Endothelial cell of umbilical vein (primary cell): ENCODE data around the gene DIDO1. TPM values are rescaled to one million over a fixed set of nuclear protein-coding genes. Genes with fewer than 3 reads are reported as not detected.

Source experiments
- BruUV-seq: library from RNA; stranded (reverse); fragments of 400-500 nt; replicated peaks from 2 replicates; lab custom pipeline; 2021; lab: Mats Ljungman, UMichigan
- CTCF ChIA-PET: fragments of 300-600, 350-600 bp; sonication (Branson Sonifier 250); formaldehyde crosslinking; loops from one replicate; lab custom pipeline; 2021; ENCODE audit warnings: antibody characterized with exemption, inconsistent platforms; lab: Charles Lee
- POLR2A ChIA-PET: fragments of 300-600, 350-600 bp; sonication (Branson Sonifier 250); formaldehyde crosslinking; loops from one replicate; lab custom pipeline; 2021; ENCODE audit warnings: antibody characterized with exemption, inconsistent platforms; lab: Charles Lee
- DNase-seq: peaks from one replicate; pipeline ENCODE4 v3.0.0-alpha.2; 2011; ENCODE audit warnings: low read depth, low spot score
- FAIRE-seq: peaks from 2 replicates; lab custom pipeline; 2011; peaks lifted over from hg19 to GRCh38; lab: Jason Lieb, UNC
- H2AFZ ChIP-seq: 2 replicates; pipeline ENCODE4 v1.6.0; 2012; ENCODE audit warnings: low read depth, low read length, control low read depth, inconsistent platforms
- H3K27ac ChIP-seq: 2 replicates; pipeline ENCODE4 v1.5.1; 2011; ENCODE audit warnings: low read depth, mild to moderate bottlenecking, control low read depth, low read length, moderate library complexity; ENCODE audit not compliant: insufficient read depth
- H3K27me3 ChIP-seq, 2 experiments: 2 replicates each; pipeline versions ENCODE4 v1.6.0 to v1.6.1; 2011; ENCODE audit warnings: low read length in 2 of 2, mixed read lengths in 1 of 2; ENCODE audit not compliant: control insufficient read depth in 2 of 2, insufficient read depth in 2 of 2
- H3K36me3 ChIP-seq, 2 experiments: 2 replicates in 1 of 2; 3 replicates in 1 of 2; pipeline ENCODE4 v1.5.1; 2011; ENCODE audit warnings: low read length in 2 of 2, mild to moderate bottlenecking in 1 of 2, moderate library complexity in 1 of 2; ENCODE audit not compliant: control insufficient read depth in 2 of 2, insufficient read depth in 2 of 2; ENCODE audit errors: extremely low read depth in 1 of 2
- H3K4me1 ChIP-seq: 3 replicates; pipeline ENCODE4 v1.5.1; 2011; ENCODE audit warnings: mild to moderate bottlenecking, low read length; ENCODE audit not compliant: control insufficient read depth, insufficient read depth; ENCODE audit errors: extremely low read depth
- H3K4me2 ChIP-seq: 2 replicates; pipeline ENCODE4 v1.6.1; 2011; ENCODE audit warnings: low read length, control low read depth, mixed read lengths; ENCODE audit not compliant: insufficient read depth
- H3K4me3 ChIP-seq, 3 experiments: fragments of 200-600 bp in 1 of 3; sonication (generic), shearing (Covaris generic) in 1 of 3; replicated peaks in 1 of 3; 2 replicates each; pipeline ENCODE4 v1.5.1; 2011 to 2016; ENCODE audit warnings: control low read depth in 3 of 3, low read length in 3 of 3, mild to moderate bottlenecking in 2 of 3, inconsistent platforms in 1 of 3, low read depth in 1 of 3, moderate library complexity in 1 of 3; ENCODE audit not compliant: insufficient read depth in 1 of 3
- H3K79me2 ChIP-seq: 2 replicates; pipeline ENCODE4 v1.6.0; 2012; ENCODE audit warnings: low read length, inconsistent platforms; ENCODE audit not compliant: control insufficient read depth, insufficient read depth
- H3K9ac ChIP-seq: replicated peaks from 2 replicates; pipeline ENCODE3; 2011; ENCODE audit warnings: low read length, control low read depth; ENCODE audit not compliant: insufficient read depth; ENCODE audit errors: extremely low read depth
- H3K9me1 ChIP-seq: replicated peaks from 3 replicates; pipeline ENCODE4 v1.6.0; 2011; ENCODE audit warnings: mild to moderate bottlenecking, low read length; ENCODE audit not compliant: control insufficient read depth, insufficient read depth; ENCODE audit errors: extremely low read depth
- H3K9me3 ChIP-seq: replicated peaks from 2 replicates; pipeline ENCODE4 v1.5.1; 2012; ENCODE audit warnings: low read length, inconsistent platforms; ENCODE audit not compliant: control insufficient read depth, insufficient read depth
- H4K20me1 ChIP-seq: replicated peaks from 2 replicates; pipeline ENCODE3; 2011; ENCODE audit warnings: mild to moderate bottlenecking, low read length; ENCODE audit not compliant: control insufficient read depth, insufficient read depth; ENCODE audit errors: extremely low read depth
- EZH2 ChIP-seq: IDR thresholded peaks from 2 replicates; pipeline ENCODE4 v1.6.1; 2012; ENCODE audit warnings: borderline replicate concordance, low read depth, mild to moderate bottlenecking, moderate library complexity, low read length, inconsistent platforms; ENCODE audit not compliant: severe bottlenecking
- FOS ChIP-seq: IDR thresholded peaks from 2 replicates; pipeline ENCODE4 v1.6.1; 2011; ENCODE audit warnings: mild to moderate bottlenecking, low read length, moderate library complexity, borderline replicate concordance; ENCODE audit not compliant: insufficient read depth
- GATA2 ChIP-seq: IDR thresholded peaks from 2 replicates; pipeline ENCODE4 v1.7.0; 2011; ENCODE audit warnings: low read depth, mild to moderate bottlenecking, moderate library complexity, mixed read lengths, low read length; ENCODE audit not compliant: insufficient read length, insufficient read depth
- JUN ChIP-seq: IDR thresholded peaks from 2 replicates; pipeline ENCODE4 v1.6.1; 2011; ENCODE audit warnings: borderline replicate concordance, low read depth; ENCODE audit not compliant: insufficient read length, insufficient read depth
- MYC ChIP-seq: IDR thresholded peaks from one replicate; pipeline ENCODE4 v1.6.1; 2011; ENCODE audit warnings: mild to moderate bottlenecking, low read depth, low read length
- POLR2A ChIP-seq: IDR thresholded peaks from 2 replicates; pipeline ENCODE4 v1.6.1; 2012; ENCODE audit warnings: low read depth, mild to moderate bottlenecking, control low read depth, low read length
- POLR2AphosphoS5 ChIP-seq: IDR thresholded peaks from 2 replicates; pipeline ENCODE4 v1.6.1; 2012; ENCODE audit warnings: low read depth, mild to moderate bottlenecking, control low read depth, low read length, moderate library complexity; ENCODE audit not compliant: insufficient read depth
- dilution Hi-C: fragments of 300-500 bp; cut with MboI; formaldehyde crosslinking; loops from one replicate; pipeline ENCODE4 v1.15.0; 2019; ENCODE audit warnings: low sequenced_read_pairs; ENCODE audit not compliant: extremely low pct_ligation_motif_present
- intact Hi-C: fragments of 100-400 bp; cut with micrococcal nuclease; formaldehyde crosslinking; loops from one replicate; pipeline ENCODE4 v1.10.0; 2022
- polyA plus RNA-seq, 4 experiments: library from polyadenylated mRNA; depleted of rRNA in 3 of 4; stranded (reverse) in 3 of 4; unstranded in 1 of 4; fragments of >200 nt; gene quantifications; 2 replicates each; pipeline versions ENCODE4 v1.2.1 to v1.2.3, GENCODE V29; 2011 to 2012; ENCODE audit warnings: missing spikeins in 1 of 4
- total RNA-seq: library from RNA; stranded (reverse); gene quantifications from 2 replicates; pipeline ENCODE4 v1.2.3, GENCODE V29; 2021
- TF ChIP-seq, protein P1 (sequence below), 2 donors: IDR thresholded peaks; 1 replicate in 1 of 2; 2 replicates in 1 of 2; pipeline ENCODE4 v1.5.1; 2011; ENCODE audit warnings: low read length in 2 of 2, mild to moderate bottlenecking in 2 of 2, moderate library complexity in 2 of 2, control low read depth in 1 of 2, inconsistent platforms in 1 of 2, low read depth in 1 of 2; ENCODE audit not compliant: insufficient read depth in 1 of 2; ENCODE audit errors: extremely low read depth in 1 of 2
- TF ChIP-seq, protein P2 (sequence below): IDR thresholded peaks from 2 replicates; pipeline ENCODE4 v1.6.1; 2011; ENCODE audit not compliant: insufficient read depth, insufficient read length

DIDO1 gene
- total and polyA plus RNA-seq, 2 donors (not counting 3 experiments of a cell fraction or from before 2014, with no cell fraction given) = 22.1 to 51.2 TPM

DNA sequence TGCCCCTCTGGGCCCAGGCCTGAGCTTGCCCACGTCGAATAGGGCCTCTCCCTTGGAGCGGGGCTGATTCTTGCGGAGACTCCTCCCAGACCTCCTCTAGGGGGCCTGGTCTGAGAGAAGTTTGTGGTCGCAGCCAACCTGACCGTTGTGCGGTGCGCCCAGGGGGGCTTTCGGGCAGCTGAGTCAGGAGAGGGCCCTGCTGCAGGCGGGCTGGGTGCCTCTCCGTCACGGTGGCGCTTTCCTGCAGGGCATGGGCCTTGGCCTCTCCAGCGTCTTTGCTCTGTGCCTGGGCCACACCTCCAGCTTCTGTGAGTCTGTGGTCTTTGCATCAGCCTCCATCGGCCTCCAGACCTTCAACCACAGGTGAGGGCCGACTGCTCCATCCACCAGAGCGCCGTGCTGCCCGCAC lies 39.1 kb upstream of the DIDO1 start:
- intact Hi-C loops = no loop called here
- Histone ChIP-seq H3K4me2 (no peak overlapping the region), H3K9me1 (no peaks in the 10 kb centered on the region), H3K27ac (no peak overlapping the region), H3K9ac (no peak overlapping the region), H3K4me1 (no peaks in the 10 kb centered on the region), H3K79me2 (no peaks in the 10 kb centered on the region), H2AFZ (no peak overlapping the region), H4K20me1 (no peaks in the 10 kb centered on the region), H3K36me3 (peaks cover 5 to 7% of the 10 kb centered on the region in 2 experiments), H3K4me3 (no peak overlapping the region), H3K27me3 (no peaks in the 10 kb centered on the region), H3K9me3 (no peaks in the 10 kb centered on the region)
- no peak for TF ChIP-seq POLR2AphosphoS5
- no peak for TF ChIP-seq GATA2
- no peak for TF ChIP-seq EZH2
- no peak for TF ChIP-seq FOS
- TF ChIP-seq, protein P1, sequence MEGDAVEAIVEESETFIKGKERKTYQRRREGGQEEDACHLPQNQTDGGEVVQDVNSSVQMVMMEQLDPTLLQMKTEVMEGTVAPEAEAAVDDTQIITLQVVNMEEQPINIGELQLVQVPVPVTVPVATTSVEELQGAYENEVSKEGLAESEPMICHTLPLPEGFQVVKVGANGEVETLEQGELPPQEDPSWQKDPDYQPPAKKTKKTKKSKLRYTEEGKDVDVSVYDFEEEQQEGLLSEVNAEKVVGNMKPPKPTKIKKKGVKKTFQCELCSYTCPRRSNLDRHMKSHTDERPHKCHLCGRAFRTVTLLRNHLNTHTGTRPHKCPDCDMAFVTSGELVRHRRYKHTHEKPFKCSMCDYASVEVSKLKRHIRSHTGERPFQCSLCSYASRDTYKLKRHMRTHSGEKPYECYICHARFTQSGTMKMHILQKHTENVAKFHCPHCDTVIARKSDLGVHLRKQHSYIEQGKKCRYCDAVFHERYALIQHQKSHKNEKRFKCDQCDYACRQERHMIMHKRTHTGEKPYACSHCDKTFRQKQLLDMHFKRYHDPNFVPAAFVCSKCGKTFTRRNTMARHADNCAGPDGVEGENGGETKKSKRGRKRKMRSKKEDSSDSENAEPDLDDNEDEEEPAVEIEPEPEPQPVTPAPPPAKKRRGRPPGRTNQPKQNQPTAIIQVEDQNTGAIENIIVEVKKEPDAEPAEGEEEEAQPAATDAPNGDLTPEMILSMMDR (IDR thresholded peaks at IDR 0.05; ENCODE audit: extremely low read depth in 1 of 2, insufficient read depth in 1 of 2, low read depth in 1 of 2, low read length in 2 of 2) = no peak
- no peak for TF ChIP-seq MYC
- TF ChIP-seq, protein P2, sequence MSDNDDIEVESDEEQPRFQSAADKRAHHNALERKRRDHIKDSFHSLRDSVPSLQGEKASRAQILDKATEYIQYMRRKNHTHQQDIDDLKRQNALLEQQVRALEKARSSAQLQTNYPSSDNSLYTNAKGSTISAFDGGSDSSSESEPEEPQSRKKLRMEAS = no peak
- TF ChIP-seq POLR2A = no peak
- no peak for TF ChIP-seq JUN
- ChIA-PET POLR2A (no interaction called here), CTCF (interaction anchor here (1.1 to 1.2 kb wide), 3 partner anchors 14 to 43 kb away, joined by 3 read pairs; no protein-coding TSS in a partner anchor)
- no TSS peak for BruUV-seq
- FAIRE-seq = no peak
- no peak for DNase-seq
- dilution Hi-C loops = no loop called here
